ENCODE measurements around the gene LMNA. TPM values are rescaled to one million over a fixed set of nuclear protein-coding genes. Genes with fewer than 3 reads are reported as not detected.
A peak's percentile ranks its signal among the peaks of the same experiment; 100 is the strongest.

The LMNA gene
- total RNA-seq, 4 donors from 2014 or later: 143 to 244 (median 220) TPM

- intact Hi-C loops (cut with DNase I; ENCODE audit: low total_unique reads) (no loop called here), in situ Hi-C loops (cut with MboI; ENCODE audit: low sequenced_read_pairs in 4 of 4) (no loop called here)
- Histone ChIP-seq H3K27me3 (no peaks in the 10 kb centered on the region), H3K4me3 (no peak overlapping the region), H3K36me3 (peaks cover 0 to 76% of the 10 kb centered on the region in 2 donors), H3K9me3 (no peaks in the 10 kb centered on the region), H3K27ac (no peak overlapping the region), H3K4me1 (no peaks in the 10 kb centered on the region)
- no peak for TF ChIP-seq CTCF (IDR thresholded peaks at IDR 0.05 in 4 of 5, conservative IDR thresholded peaks at IDR 0.05 in 1 of 5)
- TF ChIP-seq POLR2A (IDR thresholded peaks at IDR 0.05): no peak
- DNase-seq: no peak
- ATAC-seq: no peak
Measured at GRCh38 chr1:156136970-156137483, 22.5 kb downstream of the LMNA start.

GRCh38 chr1:156138458-156138867 is 24.0 kb downstream of the LMNA start:
- intact Hi-C loops (cut with DNase I; ENCODE audit: low total_unique reads) (no loop called here), in situ Hi-C loops (cut with MboI; ENCODE audit: low sequenced_read_pairs in 4 of 4) (no loop called here)
- H3K36me3 ChIP-seq: peaks cover 0 to 62% of the 10 kb centered on the region in 2 donors
- no peak for ATAC-seq
- no peaks in the 10 kb centered on the region for H3K9me3 ChIP-seq
- H3K27ac ChIP-seq: no peak overlapping the region
- H3K27me3 ChIP-seq: no peaks in the 10 kb centered on the region
- H3K4me1 ChIP-seq: no peaks in the 10 kb centered on the region
- no peak for DNase-seq
- no peak overlapping the region for H3K4me3 ChIP-seq
- TF ChIP-seq POLR2A (IDR thresholded peaks at IDR 0.05): no peak
- TF ChIP-seq CTCF (IDR thresholded peaks at IDR 0.05 in 4 of 5, conservative IDR thresholded peaks at IDR 0.05 in 1 of 5): no peak

GRCh38 chr1:156140879-156141707 is 26.6 kb downstream of the LMNA start:
- Histone ChIP-seq H3K27ac (peak overlapping the region; percentile 19 to 46 (median 33)), H3K4me1 (peaks cover 2 to 3% of the 10 kb centered on the region in 2 donors), H3K4me3 (no peak overlapping the region), H3K36me3 (peaks cover 0 to 35% of the 10 kb centered on the region in 2 donors), H3K27me3 (no peaks in the 10 kb centered on the region), H3K9me3 (no peaks in the 10 kb centered on the region)
- in situ Hi-C loops (cut with MboI; ENCODE audit: low sequenced_read_pairs in 4 of 4): no loop called here
- TF ChIP-seq CTCF (IDR thresholded peaks at IDR 0.05 in 4 of 5, conservative IDR thresholded peaks at IDR 0.05 in 1 of 5): peak; percentile 52 to 78 (median 65)
- peak in 1 of 2 donors; percentile 11 for TF ChIP-seq POLR2A (IDR thresholded peaks at IDR 0.05)
- DNase-seq: no peak
- ATAC-seq: peak; percentile 24 to 29
- intact Hi-C loops (cut with DNase I; ENCODE audit: low total_unique reads): loop anchor here (2.0 kb wide), 1 partner anchor 86 kb away; no protein-coding TSS in a partner anchor

GRCh38 chr1:156143765-156144489 is 29.4 kb downstream of the LMNA start:
- Histone ChIP-seq H3K4me3 (no peak overlapping the region), H3K27ac (no peak overlapping the region), H3K36me3 (peaks cover 0 to 7% of the 10 kb centered on the region in 2 donors), H3K9me3 (no peaks in the 10 kb centered on the region), H3K27me3 (peaks cover 0 to 7% (median 3%) of the 10 kb centered on the region in 3 donors), H3K4me1 (peaks cover 8 to 11% of the 10 kb centered on the region in 2 donors)
- ATAC-seq: no peak
- no peak for TF ChIP-seq CTCF (IDR thresholded peaks at IDR 0.05 in 4 of 5, conservative IDR thresholded peaks at IDR 0.05 in 1 of 5)
- no peak for TF ChIP-seq POLR2A (IDR thresholded peaks at IDR 0.05)
- DNase-seq: peak in 1 of 2 donors; percentile 14
- in situ Hi-C loops (cut with MboI; ENCODE audit: low sequenced_read_pairs in 4 of 4) (no loop called here), intact Hi-C loops (cut with DNase I; ENCODE audit: low total_unique reads) (no loop called here)

Measured in gastrocnemius medialis (tissue), 4 donors.